ENCODE data around the gene MIF.
"Not testable (repeated sequence)": the region's sequence is repeated elsewhere in the genome, so short reads cannot be mapped to it uniquely, and the experiment has no call there.

MIF gene

GRCh38 chr22:23893945-23894709 lies at the start of gene MIF:
MIF (plus strand) TSS chr22:23894383; CDS start chr22:23894475, 92 bp downstream.
- peak; percentile 83 for DNase-seq (ENCODE audit: low read depth, low spot score)

DNA sequence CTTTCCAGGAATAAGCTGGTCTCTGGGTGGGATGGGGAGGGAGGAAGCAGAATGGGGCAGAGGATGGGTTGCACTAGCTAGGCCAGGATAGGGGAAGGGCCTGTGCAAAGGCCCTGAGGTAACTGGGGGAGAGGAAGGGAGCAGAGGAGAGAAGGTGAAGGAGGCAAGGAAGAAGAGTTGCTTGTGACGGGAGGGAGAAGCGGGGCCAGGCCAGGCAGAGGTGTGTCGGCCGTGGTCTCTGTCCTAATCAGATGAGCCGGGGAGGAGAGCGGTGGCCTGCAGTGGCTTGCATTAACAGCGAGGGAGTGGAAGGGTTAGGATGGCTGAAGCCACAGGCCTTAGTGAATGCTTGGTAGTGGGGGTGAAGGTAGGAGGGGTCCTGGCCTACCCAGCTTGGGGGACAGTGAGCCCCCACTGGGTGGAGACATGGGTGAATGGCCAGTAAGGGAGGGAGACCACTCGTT lies 49.4 kb upstream of the MIF start:
- no peak for DNase-seq (ENCODE audit: low read depth, low spot score)

GRCh38 chr22:23845265-23846080 lies 48.7 kb upstream of the MIF start:
- DNase-seq (ENCODE audit: low read depth, low spot score), result no peak

GRCh38 chr22:23846081-23846469 lies 48.1 kb upstream of the MIF start:
- no peak for DNase-seq (ENCODE audit: low read depth, low spot score)

GRCh38 chr22:23847310-23847920 lies 46.8 kb upstream of the MIF start:
- DNase-seq (ENCODE audit: low read depth, low spot score), result no peak

- no peak for DNase-seq (ENCODE audit: low read depth, low spot score)
Observed at GRCh38 chr22:23847991-23848864, 46.0 kb upstream of the MIF start.

DNA sequence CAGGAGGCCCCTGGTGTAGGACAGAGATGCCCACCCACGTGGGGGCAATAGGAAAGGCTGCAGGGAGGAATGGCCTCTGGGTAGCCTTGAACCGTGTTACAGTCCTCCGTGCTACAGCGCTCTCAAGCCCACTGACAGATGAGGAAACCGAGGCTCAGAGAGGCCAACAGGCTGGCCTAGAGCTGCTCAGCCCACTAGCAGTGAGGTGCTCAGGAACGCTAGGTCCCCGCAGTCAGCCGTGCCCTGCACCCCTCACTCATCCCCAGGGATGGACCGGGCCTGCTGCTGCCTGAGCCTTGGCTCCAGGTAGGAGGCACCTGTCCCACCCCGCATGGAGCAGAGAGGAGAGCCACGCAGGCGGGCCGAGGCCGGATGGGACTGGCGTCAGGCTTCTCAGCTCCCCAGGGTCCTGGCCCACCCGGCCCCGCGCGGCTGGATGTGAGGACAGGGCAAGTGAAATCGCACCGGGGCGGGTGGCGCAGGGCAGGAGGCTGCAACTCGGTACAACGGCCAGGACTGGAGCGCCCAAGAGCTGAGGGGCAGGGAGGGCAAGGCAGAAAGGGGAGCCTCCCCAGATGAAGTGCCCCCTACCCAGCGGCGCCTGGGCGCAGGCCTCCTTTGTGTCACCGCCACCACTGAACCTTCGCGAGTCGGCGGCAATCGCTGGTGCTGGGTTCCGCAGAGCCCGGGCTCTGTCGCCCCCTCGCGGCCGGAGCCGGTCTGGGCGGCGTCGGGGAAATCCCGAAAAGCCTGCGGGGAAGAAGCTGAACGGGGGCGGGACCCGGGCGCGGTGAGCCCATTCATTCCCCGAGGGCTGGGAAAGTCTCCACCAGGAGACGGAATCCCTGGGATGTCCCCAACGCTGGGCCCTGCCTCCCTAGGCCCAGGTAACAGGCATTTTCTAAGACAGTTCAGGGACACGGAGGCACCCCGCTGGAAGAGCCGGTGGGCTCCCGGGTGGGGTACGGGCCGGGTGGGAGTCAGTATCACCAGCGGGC lies 44.9 kb upstream of the MIF start:
- DNase-seq (ENCODE audit: low read depth, low spot score), result no peak

GRCh38 chr22:23850136-23850611 lies 44.0 kb upstream of the MIF start:
- no peak for DNase-seq (ENCODE audit: low read depth, low spot score)

- no peak for DNase-seq (ENCODE audit: low read depth, low spot score)
Observed at GRCh38 chr22:23856721-23857605, 37.2 kb upstream of the MIF start.

DNA sequence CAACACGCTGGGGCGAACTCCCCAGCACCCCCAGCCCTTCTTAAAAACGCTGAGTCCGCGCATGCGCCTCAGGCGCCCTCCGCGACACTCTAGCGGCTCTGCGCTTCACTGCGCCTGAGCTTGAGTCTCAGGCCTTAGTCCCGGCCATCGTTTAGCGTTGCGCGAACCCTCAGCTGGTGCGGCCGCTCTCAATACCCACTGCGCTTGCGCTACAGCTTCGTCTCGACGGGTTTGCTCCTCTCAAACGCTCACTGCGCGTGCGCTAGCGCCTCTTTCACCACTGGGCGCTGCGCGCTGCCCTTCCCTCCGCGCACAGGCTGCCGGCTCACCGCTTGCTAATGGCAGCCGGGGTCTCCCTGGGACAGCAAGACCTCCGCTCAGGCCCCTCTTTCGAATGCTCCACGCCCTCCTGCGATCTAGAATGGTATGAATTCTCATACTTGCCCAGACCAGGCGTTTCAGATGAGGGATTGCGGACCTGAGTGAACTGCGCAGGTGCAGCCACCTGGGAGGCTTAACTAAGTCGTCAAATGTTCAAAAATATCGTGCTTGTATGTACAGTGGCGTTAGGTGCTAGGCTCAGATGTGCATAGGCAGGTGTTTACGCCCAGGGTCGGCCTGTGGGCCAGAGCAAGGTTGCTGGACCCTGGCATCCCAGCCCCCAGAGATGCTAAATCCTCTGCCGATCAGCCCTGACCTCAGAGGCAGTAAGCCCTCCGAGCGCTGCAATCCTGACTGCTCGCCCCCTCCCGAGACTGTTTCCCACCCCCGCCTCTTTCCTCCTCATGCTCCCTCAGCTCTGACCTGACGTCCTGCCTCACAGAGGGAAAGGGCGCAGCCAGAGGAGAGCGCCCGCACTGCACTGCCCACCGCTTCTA lies 36.3 kb upstream of the MIF start, which contains the start of gene SLC2A11:
Gene SLC2A11, plus strand, starts transcription at position 270 of the 878 bp plus-strand sequence. Its CDS starts 125 bp downstream, at position 395.
- DNase-seq (ENCODE audit: low read depth, low spot score), result peak; percentile 92

- no peak for DNase-seq (ENCODE audit: low read depth, low spot score)
Observed at GRCh38 chr22:23858484-23858815, 35.7 kb upstream of the MIF start.

- DNase-seq (ENCODE audit: low read depth, low spot score), result no peak
Observed at GRCh38 chr22:23859201-23859600, 35.0 kb upstream of the MIF start.

DNA sequence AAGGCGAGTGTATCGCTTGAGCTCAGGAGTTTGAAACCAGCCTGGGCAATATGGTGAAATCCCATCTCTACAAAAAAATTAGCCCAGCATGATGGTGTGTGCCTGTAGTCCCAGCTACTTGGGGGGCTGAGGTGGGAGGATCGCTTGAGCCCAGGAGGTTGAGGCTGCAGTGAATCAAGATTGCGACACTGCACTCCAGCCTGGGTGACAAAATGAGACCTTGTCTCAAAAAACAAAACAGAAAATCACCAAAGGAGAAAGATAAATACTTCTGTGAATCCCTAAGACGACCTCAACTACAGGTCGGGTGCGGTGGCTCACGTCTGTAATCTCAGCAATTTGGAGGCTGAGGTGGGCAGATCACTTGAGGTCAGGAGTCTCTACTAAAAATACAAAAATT lies 34.0 kb upstream of the MIF start:
- not testable (repeated sequence) for DNase-seq (ENCODE audit: low read depth, low spot score)

GRCh38 chr22:23862103-23862502 lies 32.1 kb upstream of the MIF start:
- no peak for DNase-seq (ENCODE audit: low read depth, low spot score)

- not testable (repeated sequence) for DNase-seq (ENCODE audit: low read depth, low spot score)
Observed at GRCh38 chr22:23864499-23865154, 29.6 kb upstream of the MIF start.

- DNase-seq (ENCODE audit: low read depth, low spot score), result no peak
Observed at GRCh38 chr22:23868580-23868979, 25.6 kb upstream of the MIF start.

- no peak for DNase-seq (ENCODE audit: low read depth, low spot score)
Observed at GRCh38 chr22:23874871-23875270, 19.3 kb upstream of the MIF start.

All from smooth muscle cell of the brain vasculature (primary cell).